ENCODE results near the gene DDX31. TPM values are rescaled to one million over a fixed set of nuclear protein-coding genes. Genes with fewer than 3 reads are reported as not detected.

The DDX31 gene
- total RNA-seq, 2 experiments from 2014 or later: 28.3 to 28.8 TPM

GRCh38 chr9:132703336-132703735, 33.6 kb upstream of the DDX31 start:
- POLR2A ChIA-PET: no interaction called here
- H3K79me2 ChIP-seq (ENCODE audit: insufficient read depth, low read depth, low read length): no peaks in the 10 kb centered on the region
- no TSS peak for BruUV-seq (replicated peaks)
- H3K4me3 ChIP-seq (ENCODE audit: low read depth, low read length, poor library complexity, severe bottlenecking): no peak overlapping the region
- peaks cover 8% of the 10 kb centered on the region; the same call in 1 of the 2 replicates for H3K9me3 ChIP-seq (ENCODE audit: low read length)
- no peak overlapping the region for H3K27ac ChIP-seq (ENCODE audit: low read depth, low read length, poor library complexity, severe bottlenecking)
- TF ChIP-seq CTCF (conservative IDR thresholded peaks at IDR 0.05; ENCODE audit: low read length) (no peak), EZH2phosphoT487 (IDR thresholded peaks at IDR 0.05; ENCODE audit: borderline replicate concordance, low read depth, low read length) (no peak)
- H3K36me3 ChIP-seq (ENCODE audit: insufficient read depth, low read length): no peaks in the 10 kb centered on the region
- intact Hi-C loops (cut with micrococcal nuclease; ENCODE audit: unreplicated experiment): no loop called here
- CTCF ChIA-PET (ENCODE audit: unreplicated experiment): no interaction called here
- no peaks in the 10 kb centered on the region for H3K4me1 ChIP-seq (ENCODE audit: insufficient read depth, low read length, poor library complexity, severe bottlenecking)
- H2AFZ ChIP-seq (ENCODE audit: low read length): no peak overlapping the region
- no peak for DNase-seq (ENCODE audit: low spot score)
- no peaks in the 10 kb centered on the region for H3K9me2 ChIP-seq (ENCODE audit: insufficient read depth, low read length)
- no peak overlapping the region for H3K4me2 ChIP-seq (ENCODE audit: low read length)
- no peaks in the 10 kb centered on the region for H4K20me1 ChIP-seq (ENCODE audit: insufficient read depth, low read length)

GRCh38 chr9:132702254-132702653, 32.5 kb upstream of the DDX31 start:
- no peak for TF ChIP-seq EZH2phosphoT487 (IDR thresholded peaks at IDR 0.05; ENCODE audit: borderline replicate concordance, low read depth, low read length)
- no peak for TF ChIP-seq CTCF (conservative IDR thresholded peaks at IDR 0.05; ENCODE audit: low read length)
- BruUV-seq (replicated peaks): no TSS peak
- H3K4me3 ChIP-seq (ENCODE audit: low read depth, low read length, poor library complexity, severe bottlenecking): no peak overlapping the region
- CTCF ChIA-PET (ENCODE audit: unreplicated experiment): no interaction called here
- H3K4me1 ChIP-seq (ENCODE audit: insufficient read depth, low read length, poor library complexity, severe bottlenecking): no peaks in the 10 kb centered on the region
- no peak for DNase-seq (ENCODE audit: low spot score)
- no peak overlapping the region for H3K4me2 ChIP-seq (ENCODE audit: low read length)
- intact Hi-C loops (cut with micrococcal nuclease; ENCODE audit: unreplicated experiment): no loop called here
- no peaks in the 10 kb centered on the region for H3K79me2 ChIP-seq (ENCODE audit: insufficient read depth, low read depth, low read length)
- POLR2A ChIA-PET: no interaction called here
- H2AFZ ChIP-seq (ENCODE audit: low read length): no peak overlapping the region
- H3K9me3 ChIP-seq (ENCODE audit: low read length): peaks cover 19% of the 10 kb centered on the region; the same call in 1 of the 2 replicates
- H4K20me1 ChIP-seq (ENCODE audit: insufficient read depth, low read length): no peaks in the 10 kb centered on the region
- no peak overlapping the region for H3K27ac ChIP-seq (ENCODE audit: low read depth, low read length, poor library complexity, severe bottlenecking)
- H3K36me3 ChIP-seq (ENCODE audit: insufficient read depth, low read length): no peaks in the 10 kb centered on the region
- H3K9me2 ChIP-seq (ENCODE audit: insufficient read depth, low read length): no peaks in the 10 kb centered on the region

- Histone ChIP-seq H3K36me3 (ENCODE audit: insufficient read depth, low read length) (no peaks in the 10 kb centered on the region), H3K4me2 (ENCODE audit: low read length) (no peak overlapping the region), H3K4me1 (ENCODE audit: insufficient read depth, low read length, poor library complexity, severe bottlenecking) (no peaks in the 10 kb centered on the region), H4K20me1 (ENCODE audit: insufficient read depth, low read length) (no peaks in the 10 kb centered on the region), H3K4me3 (ENCODE audit: low read depth, low read length, poor library complexity, severe bottlenecking) (no peak overlapping the region), H3K9me3 (ENCODE audit: low read length) (peaks cover 33% of the 10 kb centered on the region; the same call in 1 of the 2 replicates), H2AFZ (ENCODE audit: low read length) (no peak overlapping the region), H3K79me2 (ENCODE audit: insufficient read depth, low read depth, low read length) (no peaks in the 10 kb centered on the region), H3K27ac (ENCODE audit: low read depth, low read length, poor library complexity, severe bottlenecking) (no peak overlapping the region), H3K9me2 (ENCODE audit: insufficient read depth, low read length) (no peaks in the 10 kb centered on the region)
- TF ChIP-seq CTCF (conservative IDR thresholded peaks at IDR 0.05; ENCODE audit: low read length) (no peak), EZH2phosphoT487 (IDR thresholded peaks at IDR 0.05; ENCODE audit: borderline replicate concordance, low read depth, low read length) (no peak)
- no peak for DNase-seq (ENCODE audit: low spot score)
- POLR2A ChIA-PET: interaction anchor here (0.7 kb wide), 1 partner anchor 30 kb away, joined by 3 read pairs; the partner anchor contains the start of gene GTF3C4
- intact Hi-C loops (cut with micrococcal nuclease; ENCODE audit: unreplicated experiment): no loop called here
- BruUV-seq (replicated peaks): no TSS peak
- CTCF ChIA-PET (ENCODE audit: unreplicated experiment): no interaction called here
Measured at GRCh38 chr9:132699956-132700355, 30.2 kb upstream of the DDX31 start.
